CD4-positive, alpha-beta T cell treated with Interleukin-15 for 4 hours (primary cell): Measurements from ENCODE around the gene HMCN1.
A peak's percentile ranks its signal among the peaks of the same experiment; 100 is the strongest.

Source experiments
- DNase-seq: peaks from one replicate; pipeline ENCODE4 v3.0.0-alpha.2; 2020; ENCODE audit warnings: low spot score

The HMCN1 gene

GRCh38 chr1:185733818-185734735 lies at the start of gene HMCN1:
Gene HMCN1, plus strand, starts transcription at chr1:185734391. Its CDS starts 389 bp downstream, at chr1:185734780.
- no peak for DNase-seq

GRCh38 chr1:185686821-185687778 lies 47.1 kb upstream of the HMCN1 start:
- DNase-seq = no peak

- no peak for DNase-seq
Measured at GRCh38 chr1:185690527-185690926, 43.7 kb upstream of the HMCN1 start.

GRCh38 chr1:185693654-185694053 lies 40.5 kb upstream of the HMCN1 start:
- no peak for DNase-seq

GRCh38 chr1:185694081-185694480 lies 40.1 kb upstream of the HMCN1 start:
- DNase-seq = peak; percentile 46

GRCh38 chr1:185695299-185695698 lies 38.9 kb upstream of the HMCN1 start:
- DNase-seq = no peak

GRCh38 chr1:185696422-185697150 lies 37.6 kb upstream of the HMCN1 start:
- no peak for DNase-seq

- DNase-seq = no peak
Measured at GRCh38 chr1:185699874-185700273, 34.3 kb upstream of the HMCN1 start.

- DNase-seq = no peak
Measured at GRCh38 chr1:185701650-185702049, 32.5 kb upstream of the HMCN1 start.

GRCh38 chr1:185704181-185704580 lies 30.0 kb upstream of the HMCN1 start:
- DNase-seq = no peak

- DNase-seq = no peak
Measured at GRCh38 chr1:185716095-185716494, 18.1 kb upstream of the HMCN1 start.

GRCh38 chr1:185719021-185719420 lies 15.2 kb upstream of the HMCN1 start:
- DNase-seq = no peak

- no peak for DNase-seq
Measured at GRCh38 chr1:185720633-185721272, 13.4 kb upstream of the HMCN1 start.

- no peak for DNase-seq
Measured at GRCh38 chr1:185721553-185721952, 12.6 kb upstream of the HMCN1 start.

GRCh38 chr1:185722098-185722497 lies 12.1 kb upstream of the HMCN1 start:
- no peak for DNase-seq

- no peak for DNase-seq
Measured at GRCh38 chr1:185727726-185728125, 6.5 kb upstream of the HMCN1 start.

- DNase-seq = no peak
Measured at GRCh38 chr1:185731446-185731845, 2.7 kb upstream of the HMCN1 start.

GRCh38 chr1:185732951-185733350 lies 1.2 kb upstream of the HMCN1 start:
- DNase-seq = no peak

GRCh38 chr1:185734929-185735700 lies 924 bp downstream of the HMCN1 start:
- no peak for DNase-seq

- no peak for DNase-seq
Measured at GRCh38 chr1:185735701-185736064, 1.5 kb downstream of the HMCN1 start.

- DNase-seq = no peak
Measured at GRCh38 chr1:185739967-185740366, 5.8 kb downstream of the HMCN1 start.
